ENCODE measurements around the gene ST6GALNAC1. TPM values are rescaled to one million over a fixed set of nuclear protein-coding genes. Genes with fewer than 3 reads are reported as not detected.

Gene ST6GALNAC1
- total and polyA plus RNA-seq, 4 donors: 13.9 to 24.9 (median 20.9) TPM

DNA sequence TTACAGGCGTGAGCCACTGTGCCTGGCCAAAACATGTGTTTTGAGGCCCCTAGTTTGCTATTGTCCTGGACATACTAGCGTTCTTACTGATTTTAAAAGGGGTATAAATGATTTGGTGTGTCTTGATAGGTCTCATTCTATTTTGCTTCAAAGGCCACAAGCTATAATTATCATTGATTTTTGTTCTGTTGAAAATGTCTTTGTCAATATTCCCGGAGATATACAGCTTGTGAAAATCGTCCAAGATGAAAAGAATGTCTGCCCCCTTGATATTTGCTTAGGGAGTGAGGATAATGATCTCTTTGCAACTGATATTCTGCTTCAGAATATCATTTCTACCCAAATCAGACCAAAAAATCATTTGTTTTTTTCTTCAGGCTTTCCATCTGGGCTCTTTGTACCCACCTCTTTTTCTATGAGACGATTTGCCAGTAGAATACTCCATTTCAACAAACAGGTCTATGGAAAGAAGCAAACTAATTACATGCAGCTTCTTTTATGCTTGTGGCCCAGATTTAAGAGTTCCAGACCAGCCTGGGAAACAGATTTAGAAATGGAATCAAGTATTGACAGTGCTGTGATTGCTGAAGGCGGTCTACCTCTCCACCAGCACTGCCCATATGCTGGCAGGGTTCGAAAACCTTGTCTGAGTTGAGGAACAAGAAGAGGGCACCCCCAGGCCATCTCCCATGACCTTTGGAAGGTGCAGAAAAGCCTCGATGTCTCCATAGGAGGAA, 14.1 kb upstream of the ST6GALNAC1 start:
- DNase-seq (no peak), ATAC-seq (ENCODE audit: insufficient read depth, low FRiP score) (no peak)
- H3K9me3 ChIP-seq (ENCODE audit: control insufficient read depth in 4 of 4, insufficient read depth in 3 of 4, low read length in 3 of 4): no peaks in the 10 kb centered on the region
- H3K4me1 ChIP-seq (ENCODE audit: control insufficient read depth in 5 of 5, insufficient read depth in 5 of 5, low read length in 5 of 5): peaks cover 0 to 9% (median 3%) of the 10 kb centered on the region in 5 donors
- TF ChIP-seq, protein P1, sequence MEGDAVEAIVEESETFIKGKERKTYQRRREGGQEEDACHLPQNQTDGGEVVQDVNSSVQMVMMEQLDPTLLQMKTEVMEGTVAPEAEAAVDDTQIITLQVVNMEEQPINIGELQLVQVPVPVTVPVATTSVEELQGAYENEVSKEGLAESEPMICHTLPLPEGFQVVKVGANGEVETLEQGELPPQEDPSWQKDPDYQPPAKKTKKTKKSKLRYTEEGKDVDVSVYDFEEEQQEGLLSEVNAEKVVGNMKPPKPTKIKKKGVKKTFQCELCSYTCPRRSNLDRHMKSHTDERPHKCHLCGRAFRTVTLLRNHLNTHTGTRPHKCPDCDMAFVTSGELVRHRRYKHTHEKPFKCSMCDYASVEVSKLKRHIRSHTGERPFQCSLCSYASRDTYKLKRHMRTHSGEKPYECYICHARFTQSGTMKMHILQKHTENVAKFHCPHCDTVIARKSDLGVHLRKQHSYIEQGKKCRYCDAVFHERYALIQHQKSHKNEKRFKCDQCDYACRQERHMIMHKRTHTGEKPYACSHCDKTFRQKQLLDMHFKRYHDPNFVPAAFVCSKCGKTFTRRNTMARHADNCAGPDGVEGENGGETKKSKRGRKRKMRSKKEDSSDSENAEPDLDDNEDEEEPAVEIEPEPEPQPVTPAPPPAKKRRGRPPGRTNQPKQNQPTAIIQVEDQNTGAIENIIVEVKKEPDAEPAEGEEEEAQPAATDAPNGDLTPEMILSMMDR (IDR thresholded peaks at IDR 0.05; ENCODE audit: control extremely low read depth, extremely low read depth): no peak
- no peaks in the 10 kb centered on the region for H3K36me3 ChIP-seq (ENCODE audit: control insufficient read depth in 4 of 4, insufficient read depth in 4 of 4, low read length in 4 of 4)
- H3K27me3 ChIP-seq (ENCODE audit: control insufficient read depth in 3 of 3, insufficient read depth in 3 of 3, low read length in 2 of 3): no peaks in the 10 kb centered on the region
- no peak overlapping the region for H3K9ac ChIP-seq (ENCODE audit: insufficient read depth in 1 of 2, low read length in 2 of 2)
- no peak overlapping the region for H3K4me3 ChIP-seq
- no peak overlapping the region for H3K27ac ChIP-seq (ENCODE audit: low read depth in 1 of 2, low read length in 1 of 2)
- WGBS, 2 donors: 87 to 92% methylated on average over 8 of the region's 8 CpGs

DNA sequence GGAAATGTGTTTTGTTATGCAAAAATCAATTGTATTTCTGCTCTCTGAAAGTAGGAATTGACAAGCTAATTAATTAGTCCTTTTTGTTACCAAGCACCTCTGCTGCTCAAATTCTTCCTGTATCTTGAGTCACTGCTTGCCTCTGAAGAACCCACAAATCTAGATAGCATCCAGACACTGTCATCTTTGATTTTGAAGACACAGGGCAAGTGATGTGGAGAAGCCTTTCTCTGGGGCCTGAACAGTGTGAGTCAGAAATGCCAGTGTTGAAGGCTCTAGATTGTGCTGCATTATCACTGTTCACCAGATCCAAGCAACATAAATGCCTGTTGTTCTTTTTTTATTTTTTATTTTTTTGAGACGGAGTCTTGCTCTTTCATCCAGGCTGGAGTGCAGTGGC, 10.9 kb upstream of the ST6GALNAC1 start:
- ATAC-seq (ENCODE audit: insufficient read depth, low FRiP score): no peak
- H3K9ac ChIP-seq (ENCODE audit: insufficient read depth in 1 of 2, low read length in 2 of 2): no peak overlapping the region
- DNase-seq: no peak

DNA sequence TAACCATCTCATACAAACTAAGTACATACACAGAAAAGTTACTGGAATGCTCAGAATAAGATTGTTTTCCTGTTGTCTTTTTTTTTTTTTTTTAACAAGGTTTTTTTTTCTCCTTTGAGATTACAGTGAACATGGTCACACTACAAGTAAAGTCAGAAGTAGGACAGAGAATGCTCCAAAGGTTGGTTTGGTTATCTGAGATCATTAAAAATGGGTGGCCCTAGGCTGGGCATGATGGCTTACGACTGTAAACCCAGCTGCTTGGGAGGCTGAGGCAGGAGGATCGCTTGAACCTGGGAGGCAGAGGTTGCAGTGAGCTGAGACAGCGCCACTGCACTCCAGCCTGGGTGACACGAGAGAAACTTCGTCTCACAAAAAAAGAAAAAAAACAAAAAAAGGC, 6.9 kb upstream of the ST6GALNAC1 start:
- H3K9ac ChIP-seq (ENCODE audit: insufficient read depth in 1 of 2, low read length in 2 of 2): no peak overlapping the region
- DNase-seq (no peak), ATAC-seq (ENCODE audit: insufficient read depth, low FRiP score) (no peak)
- TF ChIP-seq, protein P1 (IDR thresholded peaks at IDR 0.05; ENCODE audit: control extremely low read depth, extremely low read depth): no peak
- no peaks in the 10 kb centered on the region for H3K9me3 ChIP-seq (ENCODE audit: control insufficient read depth in 4 of 4, insufficient read depth in 3 of 4, low read length in 3 of 4)
- no peak overlapping the region for H3K4me3 ChIP-seq
- no peaks in the 10 kb centered on the region for H3K4me1 ChIP-seq (ENCODE audit: control insufficient read depth in 5 of 5, insufficient read depth in 5 of 5, low read length in 5 of 5)
- H3K27me3 ChIP-seq (ENCODE audit: control insufficient read depth in 3 of 3, insufficient read depth in 3 of 3, low read length in 2 of 3): no peaks in the 10 kb centered on the region
- no peaks in the 10 kb centered on the region for H3K36me3 ChIP-seq (ENCODE audit: control insufficient read depth in 4 of 4, insufficient read depth in 4 of 4, low read length in 4 of 4)
- WGBS, 2 donors: 93 to 96% methylated on average over 5 of the region's 5 CpGs
- H3K27ac ChIP-seq (ENCODE audit: low read depth in 1 of 2, low read length in 1 of 2): no peak overlapping the region

More for the DNA sequence above, 10.9 kb upstream of the ST6GALNAC1 start:
- 95 to 98% methylated on average over 1 of the region's 1 CpG for WGBS, 2 donors
- H3K27me3 ChIP-seq (ENCODE audit: control insufficient read depth in 3 of 3, insufficient read depth in 3 of 3, low read length in 2 of 3): no peaks in the 10 kb centered on the region
- TF ChIP-seq, protein P1 (IDR thresholded peaks at IDR 0.05; ENCODE audit: control extremely low read depth, extremely low read depth): no peak
- no peak overlapping the region for H3K27ac ChIP-seq (ENCODE audit: low read depth in 1 of 2, low read length in 1 of 2)
- no peaks in the 10 kb centered on the region for H3K36me3 ChIP-seq (ENCODE audit: control insufficient read depth in 4 of 4, insufficient read depth in 4 of 4, low read length in 4 of 4)
- H3K9me3 ChIP-seq (ENCODE audit: control insufficient read depth in 4 of 4, insufficient read depth in 3 of 4, low read length in 3 of 4): no peaks in the 10 kb centered on the region
- H3K4me1 ChIP-seq (ENCODE audit: control insufficient read depth in 5 of 5, insufficient read depth in 5 of 5, low read length in 5 of 5): peaks cover 0 to 3% (median 0%) of the 10 kb centered on the region in 5 donors
- no peak overlapping the region for H3K4me3 ChIP-seq
